B cell (primary cell): ENCODE measurements around the gene ACADS.

Experiments
- EZH2 ChIP-seq: IDR thresholded peaks from 2 replicates; pipeline ENCODE4 v1.6.1; 2012; ENCODE audit warnings: borderline replicate concordance, low read depth, mild to moderate bottlenecking, moderate library complexity, low read length; ENCODE audit not compliant: insufficient read depth, poor library complexity, severe bottlenecking
- TF ChIP-seq, protein P1 (sequence below): fragments of 200-600 bp; IDR thresholded peaks from one replicate; pipeline ENCODE4 v1.8.0; 2022; ENCODE audit warnings: antibody characterized with exemption, mild to moderate bottlenecking

DNA sequence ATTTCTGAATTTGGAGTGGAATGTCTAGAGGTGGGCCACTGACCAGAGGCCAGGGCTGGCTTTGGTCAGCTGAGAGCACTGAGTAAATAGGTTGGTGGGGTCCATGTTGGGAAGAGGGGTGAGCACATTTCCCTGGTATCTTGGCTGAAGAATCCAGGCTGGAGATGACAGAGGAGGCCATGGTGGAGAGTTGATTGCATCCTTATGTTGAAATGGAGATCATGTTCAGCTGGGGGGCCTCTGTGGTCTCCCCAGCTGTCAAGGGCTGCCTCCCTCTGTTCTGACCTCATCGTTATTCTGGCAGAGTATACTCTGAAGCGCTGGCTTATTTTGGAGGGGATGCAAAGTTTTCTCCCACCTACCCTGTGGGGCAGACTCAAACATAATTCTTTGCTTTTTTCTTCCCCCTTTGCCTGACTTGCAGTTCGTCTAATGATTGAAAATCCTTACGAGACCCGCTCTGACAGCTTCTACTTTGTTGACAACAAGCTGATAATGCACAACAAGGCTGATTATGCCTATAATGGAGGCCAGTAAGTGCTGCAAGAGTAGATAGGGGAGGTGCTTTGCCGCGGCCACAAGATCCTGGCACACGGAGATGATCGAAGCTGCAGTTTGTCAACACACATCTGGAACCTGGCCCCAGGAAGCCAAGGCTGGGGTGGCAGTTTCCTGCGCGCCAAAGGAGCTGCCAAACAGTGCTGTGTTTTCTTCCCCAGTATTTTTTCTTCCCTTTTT is 6.0 kb upstream of the ACADS start:
- TF ChIP-seq, protein P1, sequence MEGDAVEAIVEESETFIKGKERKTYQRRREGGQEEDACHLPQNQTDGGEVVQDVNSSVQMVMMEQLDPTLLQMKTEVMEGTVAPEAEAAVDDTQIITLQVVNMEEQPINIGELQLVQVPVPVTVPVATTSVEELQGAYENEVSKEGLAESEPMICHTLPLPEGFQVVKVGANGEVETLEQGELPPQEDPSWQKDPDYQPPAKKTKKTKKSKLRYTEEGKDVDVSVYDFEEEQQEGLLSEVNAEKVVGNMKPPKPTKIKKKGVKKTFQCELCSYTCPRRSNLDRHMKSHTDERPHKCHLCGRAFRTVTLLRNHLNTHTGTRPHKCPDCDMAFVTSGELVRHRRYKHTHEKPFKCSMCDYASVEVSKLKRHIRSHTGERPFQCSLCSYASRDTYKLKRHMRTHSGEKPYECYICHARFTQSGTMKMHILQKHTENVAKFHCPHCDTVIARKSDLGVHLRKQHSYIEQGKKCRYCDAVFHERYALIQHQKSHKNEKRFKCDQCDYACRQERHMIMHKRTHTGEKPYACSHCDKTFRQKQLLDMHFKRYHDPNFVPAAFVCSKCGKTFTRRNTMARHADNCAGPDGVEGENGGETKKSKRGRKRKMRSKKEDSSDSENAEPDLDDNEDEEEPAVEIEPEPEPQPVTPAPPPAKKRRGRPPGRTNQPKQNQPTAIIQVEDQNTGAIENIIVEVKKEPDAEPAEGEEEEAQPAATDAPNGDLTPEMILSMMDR, result no peak
- TF ChIP-seq EZH2, result no peak
